Measurements from ENCODE around the gene ARHGAP6. TPM values are rescaled to one million over a fixed set of nuclear protein-coding genes. Genes with fewer than 3 reads are reported as not detected.
"Not testable (repeated sequence)": the region's sequence is repeated elsewhere in the genome, so short reads cannot be mapped to it uniquely, and the experiment has no call there.

Gene ARHGAP6
- total and polyA plus RNA-seq, 9 of the 15 experiments (the other 6 are each of a cell fraction or from before 2014, with no cell fraction given), result 12.5 to 63.6 (median 41.8) TPM

DNA sequence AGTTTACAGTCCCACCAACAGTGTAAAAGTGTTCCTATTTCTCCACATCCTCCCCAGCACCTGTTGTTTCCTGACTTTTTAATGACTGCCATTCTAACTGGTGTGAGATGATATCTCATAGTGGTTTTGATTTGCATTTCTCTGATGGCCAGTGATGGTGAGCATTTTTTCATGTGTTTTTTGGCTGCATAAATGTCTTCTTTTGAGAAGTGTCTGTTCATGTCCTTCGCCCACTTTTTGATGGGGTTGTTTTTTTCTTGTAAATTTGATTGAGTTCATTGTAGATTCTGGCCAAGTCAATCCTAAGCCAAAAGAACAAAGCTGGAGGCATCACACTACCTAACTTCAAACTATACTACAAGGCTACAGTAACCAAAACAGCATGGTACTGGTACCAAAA lies 146.5 kb downstream of the ARHGAP6 start:
- ATAC-seq; intact Hi-C loops (cut with micrococcal nuclease); H3K9me3 ChIP-seq (replicated peaks; ENCODE audit: control insufficient read depth, insufficient read depth, low read depth, low read length); BruUV-seq (replicated peaks); in situ Hi-C loops (cut with MboI); H3K4me2 ChIP-seq (ENCODE audit: insufficient read depth, low read length); H3K79me2 ChIP-seq (ENCODE audit: control insufficient read depth, insufficient read depth, low read length); H3K9ac ChIP-seq (ENCODE audit: insufficient read depth in 1 of 2, low read depth in 2 of 2, low read length in 2 of 2); POLR2A ChIA-PET; DNase-seq (ENCODE audit: extremely low read depth in 1 of 4, low spot score in 3 of 4); H3K27me3 ChIP-seq (ENCODE audit: control insufficient read depth in 2 of 2, insufficient read depth in 2 of 2, low read length in 2 of 2); H4K20me1 ChIP-seq (replicated peaks; ENCODE audit: control insufficient read depth, insufficient read depth, low read length); H2AFZ ChIP-seq (ENCODE audit: low read depth, low read length); H3K9me1 ChIP-seq (ENCODE audit: control insufficient read depth, insufficient read depth, low read length); H3K4me1 ChIP-seq (replicated peaks in 1 of 2; ENCODE audit: control insufficient read depth in 2 of 2, insufficient read depth in 2 of 2, low read length in 2 of 2); H3K4me3 ChIP-seq; H3K36me3 ChIP-seq (ENCODE audit: control insufficient read depth, insufficient read depth, low read length); CTCF ChIA-PET (ENCODE audit: low intra/inter-chr PET ratio); H3K27ac ChIP-seq (ENCODE audit: extremely low read depth, low read depth, low read length); FAIRE-seq: not testable (repeated sequence)
- WGBS (ENCODE audit: insufficient coverage, low coverage, missing lambda C conversion rate), result no CpG with 5 or more reads among the region's 1 CpG
- TF ChIP-seq, protein P1, sequence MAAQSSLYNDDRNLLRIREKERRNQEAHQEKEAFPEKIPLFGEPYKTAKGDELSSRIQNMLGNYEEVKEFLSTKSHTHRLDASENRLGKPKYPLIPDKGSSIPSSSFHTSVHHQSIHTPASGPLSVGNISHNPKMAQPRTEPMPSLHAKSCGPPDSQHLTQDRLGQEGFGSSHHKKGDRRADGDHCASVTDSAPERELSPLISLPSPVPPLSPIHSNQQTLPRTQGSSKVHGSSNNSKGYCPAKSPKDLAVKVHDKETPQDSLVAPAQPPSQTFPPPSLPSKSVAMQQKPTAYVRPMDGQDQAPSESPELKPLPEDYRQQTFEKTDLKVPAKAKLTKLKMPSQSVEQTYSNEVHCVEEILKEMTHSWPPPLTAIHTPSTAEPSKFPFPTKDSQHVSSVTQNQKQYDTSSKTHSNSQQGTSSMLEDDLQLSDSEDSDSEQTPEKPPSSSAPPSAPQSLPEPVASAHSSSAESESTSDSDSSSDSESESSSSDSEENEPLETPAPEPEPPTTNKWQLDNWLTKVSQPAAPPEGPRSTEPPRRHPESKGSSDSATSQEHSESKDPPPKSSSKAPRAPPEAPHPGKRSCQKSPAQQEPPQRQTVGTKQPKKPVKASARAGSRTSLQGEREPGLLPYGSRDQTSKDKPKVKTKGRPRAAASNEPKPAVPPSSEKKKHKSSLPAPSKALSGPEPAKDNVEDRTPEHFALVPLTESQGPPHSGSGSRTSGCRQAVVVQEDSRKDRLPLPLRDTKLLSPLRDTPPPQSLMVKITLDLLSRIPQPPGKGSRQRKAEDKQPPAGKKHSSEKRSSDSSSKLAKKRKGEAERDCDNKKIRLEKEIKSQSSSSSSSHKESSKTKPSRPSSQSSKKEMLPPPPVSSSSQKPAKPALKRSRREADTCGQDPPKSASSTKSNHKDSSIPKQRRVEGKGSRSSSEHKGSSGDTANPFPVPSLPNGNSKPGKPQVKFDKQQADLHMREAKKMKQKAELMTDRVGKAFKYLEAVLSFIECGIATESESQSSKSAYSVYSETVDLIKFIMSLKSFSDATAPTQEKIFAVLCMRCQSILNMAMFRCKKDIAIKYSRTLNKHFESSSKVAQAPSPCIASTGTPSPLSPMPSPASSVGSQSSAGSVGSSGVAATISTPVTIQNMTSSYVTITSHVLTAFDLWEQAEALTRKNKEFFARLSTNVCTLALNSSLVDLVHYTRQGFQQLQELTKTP (IDR thresholded peaks at IDR 0.05; ENCODE audit: low read depth in 1 of 2, partially characterized antibody in 2 of 2), result peak in 1 of 2 experiments; percentile 91
